T47D (cell line): ENCODE measurements around the gene ARHGEF16.

ENCODE experiments used
- DNase-seq, 2 experiments: peaks; one replicate each; pipeline versions ENCODE4 v3.0.0 to v3.0.0-alpha.2; 2011 to 2012; ENCODE audit warnings: low read depth in 1 of 2, low spot score in 1 of 2
- JUND ChIP-seq: IDR thresholded peaks from 2 replicates; pipeline ENCODE4 v1.6.1; 2012; ENCODE audit warnings: low read depth
- in situ Hi-C: cut with HindIII; loops from 2 replicates; pipeline ENCODE4 v1.10.0; 2016; ENCODE audit warnings: low sequenced_read_pairs, low pct_unique_long_range_greater_than_20kb

ARHGEF16 gene

DNA sequence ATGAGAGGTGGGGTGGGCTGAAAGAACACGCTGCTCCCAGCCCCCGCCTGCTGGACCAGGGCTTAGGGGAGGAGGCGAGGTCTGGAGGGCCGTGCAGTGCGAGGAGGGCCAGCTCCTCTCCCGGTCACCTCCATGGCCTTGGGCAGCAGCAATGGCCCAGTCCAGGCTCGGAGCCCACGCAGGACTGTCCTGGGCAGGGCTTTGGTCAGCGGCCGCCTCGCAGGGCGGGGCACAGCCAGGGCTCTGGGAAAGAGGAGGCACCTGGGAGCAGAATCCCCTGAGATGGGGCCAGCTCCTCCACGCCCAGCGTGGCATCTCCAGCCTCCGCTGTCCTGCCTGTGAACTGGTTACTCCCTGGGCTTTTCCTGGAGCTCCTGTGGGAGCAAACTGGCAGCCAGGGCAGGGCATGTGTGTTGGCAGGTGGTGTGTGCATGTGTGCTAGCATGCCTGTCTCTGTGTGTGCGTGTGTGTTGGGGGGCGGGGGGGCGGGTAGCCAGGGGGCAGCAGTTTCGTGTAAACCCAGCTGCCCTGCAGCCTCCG lies 27.4 kb downstream of the ARHGEF16 start:
- peak in 1 of 2 experiments; percentile 27 for DNase-seq
- no peak for TF ChIP-seq JUND
- in situ Hi-C loops: no loop called here

DNA sequence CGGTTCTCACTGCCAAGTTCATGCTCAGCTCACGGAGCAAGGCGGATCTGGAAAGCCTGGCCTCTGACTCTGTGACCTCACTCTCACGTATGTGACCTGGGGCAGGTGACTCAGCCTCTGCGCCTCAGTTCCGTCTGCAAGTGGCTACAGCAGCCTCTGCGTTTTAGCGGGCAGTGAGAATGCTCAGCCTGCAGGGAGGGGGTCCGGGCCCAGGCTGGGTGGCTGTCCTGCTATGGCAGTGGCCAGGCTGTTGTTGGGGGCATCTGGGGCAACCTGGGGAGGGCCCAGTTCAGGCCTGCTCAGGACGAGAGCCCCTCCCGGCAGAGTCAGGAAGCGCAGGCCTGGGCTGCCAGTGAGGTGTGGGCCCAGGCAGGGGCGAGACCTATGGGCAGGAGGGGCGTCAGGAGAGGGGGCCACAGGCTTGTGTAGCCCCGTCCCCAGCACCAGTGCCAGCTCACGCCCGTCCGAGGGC lies 27.9 kb downstream of the ARHGEF16 start:
- peak; percentile 60 to 62 for DNase-seq
- in situ Hi-C loops: no loop called here
- TF ChIP-seq JUND: no peak

DNA sequence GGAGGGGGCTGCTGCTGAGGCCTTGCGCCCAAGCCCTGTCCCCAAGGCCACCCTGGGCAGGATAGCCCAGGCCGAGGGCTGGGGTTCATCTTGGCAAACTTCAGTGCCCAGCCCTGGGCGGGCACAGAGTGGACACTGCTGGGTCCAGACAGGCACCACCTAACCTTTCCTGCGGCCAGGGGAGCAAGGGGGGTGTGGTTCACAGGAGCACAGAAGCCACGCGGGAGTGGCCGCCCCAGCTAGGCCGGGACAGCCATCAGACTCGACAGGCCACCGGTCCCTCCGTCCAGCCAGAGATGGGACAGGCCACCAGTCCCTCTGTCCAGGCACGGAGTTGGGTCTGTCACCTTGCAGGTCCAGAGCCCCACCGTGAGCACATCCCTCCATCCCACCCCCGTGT lies 28.9 kb downstream of the ARHGEF16 start:
- TF ChIP-seq JUND: no peak
- DNase-seq: no peak
- in situ Hi-C loops: no loop called here

DNA sequence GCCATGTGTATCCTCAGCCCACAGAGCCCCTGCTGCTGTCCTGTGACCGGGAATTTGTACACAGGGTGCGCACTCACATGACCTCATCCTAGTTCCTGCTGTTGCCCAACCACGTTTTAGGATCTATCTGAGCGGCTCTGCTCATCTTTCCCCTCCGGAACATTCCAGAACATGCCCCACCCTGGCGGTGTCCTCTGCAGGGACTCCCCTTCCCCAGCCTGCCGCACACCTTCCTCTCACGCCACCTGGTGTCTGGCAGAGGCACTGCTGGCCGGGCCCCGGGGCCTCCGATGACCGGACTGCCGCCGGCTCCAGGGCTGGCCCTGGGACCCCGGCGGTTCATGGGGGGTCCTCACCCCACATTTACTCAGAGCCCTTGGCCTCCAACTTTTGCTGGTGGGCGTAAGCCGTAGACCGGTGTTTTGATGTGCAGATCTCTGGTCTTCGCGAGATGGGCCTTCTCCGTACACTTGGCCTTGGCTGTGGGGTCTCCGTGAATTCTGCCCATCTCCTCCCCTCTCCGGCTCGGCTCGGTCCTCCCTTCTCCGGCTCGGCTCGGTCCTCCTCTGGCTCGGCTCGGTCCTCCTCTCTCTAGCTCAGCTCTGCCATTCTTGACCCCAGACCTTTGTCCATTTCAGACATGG lies 29.5 kb downstream of the ARHGEF16 start:
- peak; percentile 39 to 43 for DNase-seq
- no peak for TF ChIP-seq JUND
- in situ Hi-C loops: no loop called here

DNA sequence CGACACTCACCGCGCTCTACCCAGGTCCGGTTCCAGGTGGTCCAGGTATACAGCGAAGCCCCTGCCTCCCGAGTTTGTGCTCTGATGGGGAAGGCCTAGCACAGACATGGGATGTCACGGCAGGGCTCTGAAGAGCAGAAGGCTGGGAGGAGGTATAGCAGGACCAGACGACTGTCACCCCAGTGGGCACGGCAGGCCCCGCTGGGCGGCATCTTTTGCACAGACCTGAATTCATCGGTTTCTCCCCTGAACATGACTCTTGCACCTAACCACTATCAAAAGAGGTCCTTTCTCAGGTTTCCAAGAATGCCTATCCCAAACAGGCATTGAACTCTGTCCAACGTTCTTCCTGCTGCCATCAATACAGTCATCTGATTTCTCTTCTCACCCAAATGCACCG lies 30.6 kb downstream of the ARHGEF16 start:
- in situ Hi-C loops: no loop called here
- TF ChIP-seq JUND: no peak
- DNase-seq: no peak

DNA sequence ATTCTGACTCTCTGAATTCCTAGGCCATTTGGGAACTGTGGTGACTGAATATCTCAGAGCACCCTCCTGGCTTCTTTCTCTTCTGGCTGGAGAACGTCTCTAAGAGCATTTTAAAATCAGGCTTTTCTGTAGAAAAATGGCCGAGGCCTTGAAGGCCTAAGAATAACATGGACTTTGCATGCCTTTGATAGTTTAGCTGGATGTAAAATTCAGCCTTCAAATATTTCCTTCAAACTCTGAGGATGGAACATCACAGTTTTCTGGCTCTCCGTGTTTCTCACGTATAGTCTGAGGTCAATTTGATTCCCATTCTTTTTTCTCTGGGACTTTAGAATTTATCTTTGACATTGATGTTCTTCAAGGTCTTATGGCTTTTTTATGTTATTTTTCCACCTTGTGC lies 34.0 kb downstream of the ARHGEF16 start:
- DNase-seq: no peak
- in situ Hi-C loops: no loop called here
- TF ChIP-seq JUND: no peak

DNA sequence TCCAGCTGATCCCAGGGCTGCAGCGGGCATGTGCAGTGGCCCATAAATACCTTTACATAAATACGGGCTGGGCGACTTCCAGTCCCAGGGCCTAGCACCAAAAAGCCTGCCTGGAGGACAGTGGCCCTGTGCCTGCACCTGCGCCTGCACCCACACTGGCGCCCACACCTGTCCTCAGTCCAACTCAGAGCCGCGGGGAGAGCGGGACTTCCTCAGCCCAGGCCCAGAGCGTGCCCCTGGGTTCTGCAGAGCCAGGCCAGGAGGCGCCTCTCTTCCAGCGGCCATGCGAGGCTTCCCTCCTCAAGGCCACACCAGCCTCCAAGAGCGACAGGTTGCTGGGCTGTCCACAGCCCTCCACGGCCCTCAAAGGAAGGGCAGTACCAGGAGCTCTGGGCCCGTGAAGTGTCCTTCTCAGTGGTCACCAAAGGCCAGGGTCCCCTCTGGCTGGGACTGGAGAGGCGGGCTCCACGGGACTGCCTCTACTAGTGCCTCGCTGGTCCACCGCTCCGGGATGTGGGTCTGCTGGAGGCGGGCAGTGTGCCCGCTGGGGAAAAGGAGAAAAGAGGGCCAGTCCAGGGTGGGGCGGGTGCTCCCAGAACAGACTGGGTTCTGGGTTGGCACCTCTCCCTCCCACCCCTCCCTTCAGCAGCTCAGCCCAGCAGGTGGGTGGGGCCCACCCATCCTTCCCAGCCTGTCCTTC lies 35.7 kb downstream of the ARHGEF16 start:
- TF ChIP-seq JUND: no peak
- in situ Hi-C loops: no loop called here
- DNase-seq: no peak

DNA sequence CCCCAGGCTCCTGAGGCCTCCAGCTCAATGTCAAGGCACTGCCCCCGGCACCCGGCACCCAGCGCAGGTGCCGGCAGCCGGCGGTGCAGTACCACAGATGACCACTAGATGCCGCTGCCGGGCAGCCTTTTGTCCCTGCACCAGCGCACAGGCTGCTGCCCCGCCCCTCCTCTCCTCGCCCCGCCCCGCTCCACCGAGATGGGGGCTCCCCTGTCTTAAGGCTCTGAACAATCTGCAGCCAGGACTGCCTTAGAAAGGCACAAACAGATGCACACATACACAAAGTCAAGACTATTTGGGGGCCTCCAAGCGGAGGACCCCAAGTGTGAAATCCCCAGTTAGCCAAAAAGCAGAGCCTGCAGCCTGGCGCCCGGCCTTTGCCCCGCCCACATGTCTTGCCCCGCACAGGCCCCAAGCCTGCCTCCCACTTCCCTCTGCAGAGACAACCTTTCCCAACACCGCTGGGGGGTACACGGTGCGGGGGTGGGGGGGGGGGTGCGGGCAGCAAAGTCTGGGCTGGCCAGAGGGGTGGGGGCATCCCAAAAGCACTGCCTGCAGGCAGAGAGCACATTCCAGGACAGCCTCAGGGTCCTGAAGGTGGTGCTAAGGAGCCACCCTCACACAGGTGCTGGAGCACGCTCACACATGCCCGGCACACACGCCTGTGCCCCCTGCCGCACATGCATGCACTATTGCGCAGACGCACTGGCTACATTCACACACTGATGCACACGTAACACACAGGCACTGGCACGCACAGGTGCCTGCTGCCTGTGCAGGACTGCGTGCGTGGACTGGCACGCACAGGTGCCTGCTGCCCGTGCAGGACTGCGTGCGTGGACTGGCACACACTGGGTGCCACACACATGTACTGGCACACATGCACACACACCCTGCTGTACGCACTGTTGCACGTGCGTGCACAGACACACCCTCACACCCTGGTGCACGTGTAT lies 37.1 kb downstream of the ARHGEF16 start:
- in situ Hi-C loops: no loop called here
- no peak for TF ChIP-seq JUND
- DNase-seq: peak; percentile 49 to 61

DNA sequence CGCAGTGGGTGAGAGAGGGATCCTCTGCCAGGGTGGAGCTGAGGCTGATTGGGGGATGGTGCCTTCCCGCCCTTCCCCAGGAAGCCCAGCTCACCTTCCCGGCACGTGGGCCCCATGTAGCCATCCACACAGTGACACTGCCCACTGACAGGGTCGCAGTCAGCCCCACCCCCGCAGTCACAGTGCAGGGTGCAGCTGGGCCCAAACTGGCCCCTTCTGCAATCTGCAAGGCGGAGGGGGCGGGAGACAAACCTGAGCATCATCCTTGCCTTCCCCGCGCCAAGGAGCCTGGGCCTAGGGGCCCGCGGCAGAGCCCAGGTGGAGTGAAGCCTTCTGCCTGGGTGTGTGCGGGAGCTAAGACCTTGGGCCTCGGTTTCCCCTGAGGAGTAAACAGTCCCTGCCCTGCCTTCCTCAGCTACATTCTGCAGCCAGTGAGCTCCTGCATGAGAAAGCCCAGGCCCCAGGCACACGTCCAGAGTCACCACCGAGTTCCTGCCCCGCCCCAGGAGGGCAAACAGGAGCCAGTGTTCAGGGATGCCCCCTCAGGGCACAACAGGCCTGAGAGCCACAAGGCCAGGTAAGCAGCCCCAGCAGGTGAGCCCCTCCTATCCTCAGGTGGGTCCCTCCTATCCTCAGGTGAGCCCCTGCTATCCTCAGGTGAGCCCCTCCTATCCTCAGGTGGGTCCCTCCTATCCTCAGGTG lies 38.2 kb downstream of the ARHGEF16 start:
- in situ Hi-C loops: no loop called here
- no peak for DNase-seq

DNA sequence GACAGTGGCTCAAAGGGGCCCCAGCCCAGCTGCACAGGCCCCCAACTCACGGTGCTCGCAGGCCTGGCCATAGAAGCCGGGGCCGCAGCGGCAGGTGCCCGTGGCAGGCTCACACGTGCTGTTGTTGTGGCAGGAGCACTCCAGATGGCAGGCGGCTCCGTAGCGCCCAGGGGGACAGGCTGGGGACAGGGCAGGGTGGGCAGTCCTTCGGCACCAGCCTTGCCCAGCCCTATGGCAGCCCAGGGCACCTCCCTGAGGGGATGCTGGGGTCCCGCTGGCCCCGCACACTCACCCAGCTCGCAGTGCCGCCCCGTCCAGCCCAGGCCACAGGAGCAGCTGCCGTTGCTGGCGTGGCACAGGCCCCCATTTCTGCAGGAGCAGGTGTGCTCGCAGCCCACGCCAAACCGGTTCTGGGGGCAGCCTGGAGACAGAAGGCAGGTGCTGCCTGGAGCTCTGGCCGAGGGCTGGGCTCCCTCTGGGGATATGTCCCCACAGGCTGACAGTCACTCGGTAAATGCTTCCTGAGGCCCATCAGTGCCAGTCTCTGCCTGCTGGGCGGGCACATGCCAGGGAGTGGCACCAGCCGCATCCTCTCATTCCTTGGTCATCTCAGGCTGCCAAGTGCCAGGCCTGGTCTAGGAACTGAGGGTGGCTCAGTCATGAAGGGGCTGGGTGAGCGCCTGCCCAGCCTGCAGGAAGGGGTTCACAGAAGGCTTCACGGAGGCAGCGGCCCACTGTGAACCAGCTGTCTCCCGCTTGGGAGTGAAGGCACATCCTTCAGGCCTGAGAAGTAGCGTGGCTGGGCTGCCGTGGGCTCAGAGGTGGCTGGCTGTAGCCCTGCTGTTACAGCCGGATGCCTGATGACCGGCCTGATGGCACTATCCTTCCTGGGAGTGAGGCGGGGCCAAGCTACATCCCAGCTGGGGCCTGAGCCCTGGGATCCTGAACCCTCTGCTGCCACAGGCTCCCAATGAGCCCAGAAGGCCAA lies 40.1 kb downstream of the ARHGEF16 start:
- no peak for DNase-seq
- TF ChIP-seq JUND: no peak
- in situ Hi-C loops: no loop called here

More for the DNA sequence above, 38.2 kb downstream of the ARHGEF16 start:
- TF ChIP-seq JUND: no peak
